Astrocyte (in vitro differentiated cells and primary cell): ENCODE data around the gene KMT5C. TPM values are rescaled to one million over a fixed set of nuclear protein-coding genes. Genes with fewer than 3 reads are reported as not detected.

ENCODE experiments used
- DNase-seq: peaks from one replicate; pipeline ENCODE4 v3.0.0-alpha.2; 2010; ENCODE audit warnings: low read depth
- FAIRE-seq: peaks from 2 replicates; lab custom pipeline; 2011; peaks lifted over from hg19 to GRCh38; lab: Jason Lieb, UNC
- H2AFZ ChIP-seq: 2 replicates; pipeline ENCODE4 v1.6.0; 2012; ENCODE audit warnings: low read depth, low read length, inconsistent platforms
- H3K27ac ChIP-seq: 2 replicates; pipeline ENCODE4 v1.5.1; 2011; ENCODE audit warnings: low read depth, low read length, inconsistent platforms
- H3K27me3 ChIP-seq: 2 replicates; pipeline ENCODE4 v1.6.0; 2011; ENCODE audit warnings: low read length, inconsistent platforms; ENCODE audit not compliant: insufficient read depth
- H3K36me3 ChIP-seq: 2 replicates; pipeline ENCODE4 v1.5.1; 2011; ENCODE audit warnings: low read length, inconsistent platforms; ENCODE audit not compliant: insufficient read depth
- H3K4me1 ChIP-seq: 2 replicates; pipeline ENCODE4 v1.5.1; 2011; ENCODE audit warnings: low read length, inconsistent platforms; ENCODE audit not compliant: insufficient read depth
- H3K4me2 ChIP-seq: 2 replicates; pipeline ENCODE4 v1.6.0; 2012; ENCODE audit warnings: low read length, inconsistent platforms
- H3K4me3 ChIP-seq: 2 replicates; pipeline ENCODE4 v1.5.1; 2011; ENCODE audit warnings: low read depth, mild to moderate bottlenecking, low read length, inconsistent platforms; ENCODE audit not compliant: insufficient read depth
- H3K79me2 ChIP-seq: 2 replicates; pipeline ENCODE4 v1.6.0; 2012; ENCODE audit warnings: mild to moderate bottlenecking, low read length, inconsistent platforms; ENCODE audit not compliant: insufficient read depth
- H3K9ac ChIP-seq: 2 replicates; pipeline ENCODE4 v1.6.0; 2012; ENCODE audit warnings: mild to moderate bottlenecking, low read length, inconsistent platforms
- H3K9me3 ChIP-seq: 2 replicates; pipeline ENCODE4 v1.5.1; 2012; ENCODE audit warnings: low read depth, mild to moderate bottlenecking, low read length, inconsistent platforms; ENCODE audit not compliant: insufficient read depth
- H4K20me1 ChIP-seq: 2 replicates; pipeline ENCODE4 v1.6.0; 2012; ENCODE audit warnings: low read length, inconsistent platforms; ENCODE audit not compliant: insufficient read depth
- H3K27ac Mint-ChIP-seq: one replicate; pipeline ENCODE4 v1.8.0; 2021; ENCODE audit warnings: mild to moderate bottlenecking, mixed read lengths; ENCODE audit not compliant: unreplicated experiment
- H3K27me3 Mint-ChIP-seq: one replicate; pipeline ENCODE4 v1.8.0; 2021; ENCODE audit warnings: low read depth, mixed read lengths; ENCODE audit not compliant: unreplicated experiment
- H3K36me3 Mint-ChIP-seq: one replicate; pipeline ENCODE4 v1.8.0; 2021; ENCODE audit warnings: low read depth, mixed read lengths; ENCODE audit not compliant: unreplicated experiment
- H3K4me1 Mint-ChIP-seq: one replicate; pipeline ENCODE4 v1.8.0; 2021; ENCODE audit warnings: low read depth, mixed read lengths; ENCODE audit not compliant: unreplicated experiment
- H3K4me3 Mint-ChIP-seq: one replicate; pipeline ENCODE4 v1.8.0; 2021; ENCODE audit warnings: mild to moderate bottlenecking, moderate library complexity, mixed read lengths; ENCODE audit not compliant: unreplicated experiment
- H3K9me3 Mint-ChIP-seq: one replicate; pipeline ENCODE4 v1.8.0; 2021; ENCODE audit warnings: mild to moderate bottlenecking, mixed read lengths; ENCODE audit not compliant: unreplicated experiment
- CTCF ChIP-seq: IDR thresholded peaks from 2 replicates; pipeline ENCODE4 v1.5.1; 2011; ENCODE audit warnings: low read depth, mild to moderate bottlenecking, inconsistent platforms, low read length, moderate library complexity; ENCODE audit not compliant: insufficient read depth
- EZH2 ChIP-seq: IDR thresholded peaks from 2 replicates; pipeline ENCODE4 v1.6.1; 2012; ENCODE audit warnings: mild to moderate bottlenecking, low read length, inconsistent platforms; ENCODE audit not compliant: insufficient read depth
- total RNA-seq: library from RNA; stranded (reverse); gene quantifications from 2 replicates; pipeline ENCODE4 v1.2.1, GENCODE V29; 2021

The KMT5C gene
- total RNA-seq, 1 donor from 2014 or later: 14.6 TPM

- peaks cover 13% of the 10 kb centered on the region for H3K36me3 Mint-ChIP-seq
- peaks cover 30% of the 10 kb centered on the region for H3K27me3 Mint-ChIP-seq
- TF ChIP-seq CTCF: no peak
- no peak for TF ChIP-seq EZH2
- Histone ChIP-seq H4K20me1 (peaks cover 5% of the 10 kb centered on the region), H3K4me3 (no peak overlapping the region), H3K27ac (no peak overlapping the region), H3K36me3 (no peaks in the 10 kb centered on the region), H3K79me2 (no peaks in the 10 kb centered on the region), H3K9ac (no peak overlapping the region), H3K4me2 (no peak overlapping the region), H3K27me3 (peaks cover 10% of the 10 kb centered on the region), H3K9me3 (no peaks in the 10 kb centered on the region), H3K4me1 (peaks cover 7% of the 10 kb centered on the region), H2AFZ (no peak overlapping the region)
- H3K9me3 Mint-ChIP-seq: peaks cover 3% of the 10 kb centered on the region
- peaks cover 13% of the 10 kb centered on the region for H3K4me1 Mint-ChIP-seq
- no peak overlapping the region for H3K4me3 Mint-ChIP-seq
- FAIRE-seq (no peak), DNase-seq (no peak)
- no peak overlapping the region for H3K27ac Mint-ChIP-seq
These were observed 8.8 kb downstream of the KMT5C start for GRCh38 chr19:55348317-55349034.

GRCh38 chr19:55350620-55351315 is 11.1 kb downstream of the KMT5C start:
- H3K4me3 ChIP-seq: no peak overlapping the region
- TF ChIP-seq EZH2: no peak
- TF ChIP-seq CTCF: no peak
- Mint-ChIP-seq H3K27me3 (peaks cover 40% of the 10 kb centered on the region), H3K4me1 (peaks cover 5% of the 10 kb centered on the region), H3K36me3 (peaks cover 10% of the 10 kb centered on the region), H3K9me3 (peaks cover 3% of the 10 kb centered on the region), H3K27ac (peak overlapping the region; percentile 34), H3K4me3 (peak overlapping the region; percentile 54)
- H3K79me2 ChIP-seq: no peaks in the 10 kb centered on the region
- no peak overlapping the region for H3K27ac ChIP-seq
- no peaks in the 10 kb centered on the region for H3K9me3 ChIP-seq
- H3K36me3 ChIP-seq: no peaks in the 10 kb centered on the region
- peaks cover 10% of the 10 kb centered on the region for H3K4me1 ChIP-seq
- peaks cover 11% of the 10 kb centered on the region for H4K20me1 ChIP-seq
- DNase-seq (no peak), FAIRE-seq (no peak)
- H3K9ac ChIP-seq: no peak overlapping the region
- no peak overlapping the region for H2AFZ ChIP-seq
- H3K4me2 ChIP-seq: no peak overlapping the region
- peaks cover 15% of the 10 kb centered on the region for H3K27me3 ChIP-seq
